AG08396 (cell line): ENCODE data around the gene TAB2.

Source experiments
- DNase-seq: peaks from one replicate; pipeline ENCODE4 v3.0.0; 2012; ENCODE audit warnings: low spot score, mixed read lengths

The TAB2 gene

GRCh38 chr6:149372062-149372461 lies 54.5 kb downstream of the TAB2 start:
- DNase-seq = no peak

GRCh38 chr6:149373511-149373910 lies 56.0 kb downstream of the TAB2 start:
- no peak for DNase-seq

- DNase-seq = no peak
Observed at GRCh38 chr6:149379977-149380376, 62.5 kb downstream of the TAB2 start.

GRCh38 chr6:149380523-149380922 lies 63.0 kb downstream of the TAB2 start:
- DNase-seq = no peak

- DNase-seq = no peak
Observed at GRCh38 chr6:149383371-149383770, 65.9 kb downstream of the TAB2 start.

GRCh38 chr6:149384464-149384863 lies 67.0 kb downstream of the TAB2 start:
- DNase-seq = no peak

GRCh38 chr6:149385998-149386646 lies 68.6 kb downstream of the TAB2 start:
- DNase-seq = no peak

- DNase-seq = no peak
Observed at GRCh38 chr6:149387779-149388512, 70.4 kb downstream of the TAB2 start.

GRCh38 chr6:149389509-149390297 lies 72.2 kb downstream of the TAB2 start:
- DNase-seq = no peak

- DNase-seq = no peak
Observed at GRCh38 chr6:149392093-149392492, 74.6 kb downstream of the TAB2 start.

- no peak for DNase-seq
Observed at GRCh38 chr6:149392535-149392934, 75.0 kb downstream of the TAB2 start.

- no peak for DNase-seq
Observed at GRCh38 chr6:149393002-149393679, 75.6 kb downstream of the TAB2 start.

GRCh38 chr6:149395185-149395584 lies 77.7 kb downstream of the TAB2 start:
- no peak for DNase-seq

- DNase-seq = no peak
Observed at GRCh38 chr6:149397384-149397783, 79.9 kb downstream of the TAB2 start.

- DNase-seq = no peak
Observed at GRCh38 chr6:149400050-149400449, 82.5 kb downstream of the TAB2 start, which contains the start of gene SUMO4. TSS of gene SUMO4 (plus strand) at chr6:149400262. CDS start at chr6:149400392, 130 bp downstream.

- no peak for DNase-seq
Observed at GRCh38 chr6:149403534-149403933, 86.0 kb downstream of the TAB2 start.

- no peak for DNase-seq
Observed at GRCh38 chr6:149405823-149406765, 88.6 kb downstream of the TAB2 start.

- DNase-seq = no peak
Observed at GRCh38 chr6:149409617-149410016, 92.1 kb downstream of the TAB2 start.

GRCh38 chr6:149410557-149410956 lies 93.0 kb downstream of the TAB2 start:
- DNase-seq = no peak

GRCh38 chr6:149414009-149414408 lies 96.5 kb downstream of the TAB2 start:
- DNase-seq = no peak

GRCh38 chr6:149414821-149415220 lies 97.3 kb downstream of the TAB2 start:
- DNase-seq = no peak
